C1 segment of cervical spinal cord (tissue), 14 donors: ENCODE results near the gene HSPA4.

Source experiments
- DNase-seq, 14 donors: peaks; one replicate each; lab custom pipeline; 2025; lab: John Stamatoyannopoulos, UW

Gene HSPA4

DNA sequence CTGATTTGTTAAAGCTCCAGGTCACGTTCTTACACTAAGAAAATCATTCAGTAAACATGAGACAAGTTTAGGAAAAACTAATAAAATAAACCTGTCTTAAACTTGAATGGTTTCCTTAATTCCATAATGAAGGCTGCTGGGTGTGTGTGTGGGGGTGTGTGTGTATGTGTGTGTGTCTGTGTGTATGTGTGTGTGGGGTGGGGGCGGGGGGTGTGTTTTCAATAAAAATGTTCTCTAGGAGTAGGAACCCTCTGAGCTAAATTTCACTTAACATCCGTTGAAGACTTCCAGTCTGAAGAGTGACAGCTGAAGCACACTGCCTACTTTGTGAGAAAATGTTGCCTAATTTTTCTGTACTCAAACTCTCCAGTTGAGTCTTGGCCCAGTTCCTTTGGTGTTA, 54.5 kb downstream of the HSPA4 start:
- no peak for DNase-seq

DNA sequence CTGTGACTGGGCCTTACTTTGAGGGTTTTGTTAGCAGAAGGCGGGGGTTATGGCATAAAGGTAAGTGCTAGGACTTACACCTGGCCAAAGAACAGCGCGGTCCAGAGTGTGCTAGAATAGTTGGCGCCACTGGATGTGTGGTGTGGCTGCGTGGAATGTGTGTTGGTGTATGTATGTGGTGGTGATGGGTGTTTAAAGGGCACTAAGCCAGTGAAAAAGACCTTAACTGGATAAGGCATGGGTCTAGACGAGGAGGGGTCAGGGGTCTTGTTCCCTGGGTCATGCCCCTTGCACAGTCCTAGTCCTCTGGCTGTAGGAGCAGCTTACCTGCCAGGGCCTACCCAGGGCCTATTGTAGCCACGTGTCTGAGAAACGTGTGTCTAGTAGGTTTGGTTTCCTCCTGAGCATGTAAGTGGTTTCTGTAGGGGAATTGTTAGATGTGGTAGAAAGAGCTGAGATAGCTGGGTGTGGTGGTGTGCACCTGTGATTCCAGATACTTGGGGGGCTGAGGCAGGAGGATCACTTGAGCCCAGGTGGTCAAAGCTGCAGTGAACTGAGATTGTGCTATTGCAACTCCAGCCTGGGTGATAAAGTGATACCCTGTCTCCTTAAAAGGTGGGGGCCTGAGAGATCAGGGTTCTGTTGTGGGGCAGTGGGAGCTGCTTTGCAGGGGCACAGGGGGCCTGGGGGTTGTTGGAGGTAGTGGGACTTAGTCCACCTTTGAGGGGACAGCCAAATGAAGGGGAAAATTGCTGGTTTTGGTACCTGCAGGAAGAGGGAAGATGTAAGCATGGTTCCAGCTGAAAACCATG, 55.2 kb downstream of the HSPA4 start:
- DNase-seq, result no peak

DNA sequence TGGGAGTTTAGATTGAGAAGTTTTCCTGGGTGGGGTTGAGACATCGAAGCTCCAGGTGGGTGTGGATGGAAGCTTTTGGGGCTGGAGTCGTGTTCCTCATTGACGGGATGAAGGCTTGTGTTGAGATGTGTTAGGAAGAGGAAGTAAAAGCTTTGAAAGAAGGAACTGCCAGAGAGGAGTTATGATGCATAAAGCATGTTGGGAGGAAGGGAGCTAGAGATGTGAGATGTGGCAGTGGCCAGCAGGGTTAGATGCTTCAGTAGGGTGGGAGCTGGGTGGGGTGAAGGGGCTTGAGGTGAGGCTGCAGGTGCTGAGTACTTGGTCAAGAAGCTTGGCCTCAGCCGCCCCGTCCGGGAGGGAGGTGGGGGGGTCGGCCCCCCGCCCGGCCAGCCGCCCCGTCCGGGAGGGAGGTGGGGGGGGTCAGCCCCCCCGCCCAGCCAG, 56.7 kb downstream of the HSPA4 start:
- DNase-seq, result no peak

DNA sequence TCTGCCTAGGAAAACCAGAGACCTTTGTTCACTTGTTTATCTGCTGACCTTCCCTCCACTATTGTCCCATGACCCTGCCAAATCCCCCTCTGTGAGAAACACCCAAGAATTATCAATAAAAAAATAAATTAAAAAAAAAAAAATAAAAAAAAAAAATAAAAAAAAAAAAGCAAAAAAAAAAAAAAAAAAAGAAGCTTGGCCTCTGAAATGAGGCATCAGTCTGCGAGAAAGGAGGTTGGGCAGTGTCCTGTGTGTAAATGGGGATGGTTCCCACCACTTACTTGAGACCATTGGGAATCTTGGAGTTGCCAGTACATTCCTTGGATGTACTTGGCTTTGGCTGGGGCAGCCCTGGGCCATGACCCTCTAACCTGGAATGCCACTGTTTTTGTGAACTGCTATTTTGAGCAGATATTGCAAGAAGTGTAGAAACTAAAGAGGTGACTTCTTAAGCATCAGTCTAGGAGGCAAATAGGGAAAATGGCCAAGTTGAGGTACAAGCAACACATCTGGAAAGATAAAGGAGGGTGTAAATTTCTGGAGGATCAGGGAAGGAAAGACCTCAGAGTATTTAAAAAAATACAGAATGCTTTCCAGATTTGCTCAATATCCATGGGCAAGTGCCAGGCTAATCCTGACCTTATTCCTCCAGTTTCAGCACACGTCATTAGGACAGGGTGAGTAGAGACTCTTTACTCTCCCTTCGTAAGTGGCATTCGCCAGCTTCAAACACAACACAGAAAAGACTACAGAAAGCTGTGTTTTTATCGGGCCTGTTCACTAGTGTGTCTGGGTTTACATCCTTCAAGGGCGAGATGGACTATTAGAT, 58.1 kb downstream of the HSPA4 start:
- DNase-seq, result no peak

DNA sequence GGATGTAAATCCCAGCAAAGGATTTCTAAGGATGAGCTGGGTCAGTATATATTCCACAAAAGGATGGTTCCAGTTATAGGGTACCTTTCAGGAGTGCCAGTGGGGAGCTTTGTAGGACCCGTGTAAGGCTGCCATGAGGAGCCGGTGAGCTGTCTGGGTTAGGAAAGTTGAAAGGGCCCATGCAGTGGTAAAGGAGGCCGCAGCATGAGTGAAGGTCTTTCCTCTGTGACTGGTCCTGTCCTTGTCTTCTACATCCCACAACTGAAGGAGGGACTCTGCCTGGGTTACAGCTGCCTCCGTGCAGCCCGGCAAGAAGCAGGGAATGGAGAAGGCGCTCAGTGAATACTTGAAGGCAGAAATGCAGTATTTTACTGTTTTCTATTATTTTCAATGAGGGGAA, 58.9 kb downstream of the HSPA4 start:
- no peak for DNase-seq

DNA sequence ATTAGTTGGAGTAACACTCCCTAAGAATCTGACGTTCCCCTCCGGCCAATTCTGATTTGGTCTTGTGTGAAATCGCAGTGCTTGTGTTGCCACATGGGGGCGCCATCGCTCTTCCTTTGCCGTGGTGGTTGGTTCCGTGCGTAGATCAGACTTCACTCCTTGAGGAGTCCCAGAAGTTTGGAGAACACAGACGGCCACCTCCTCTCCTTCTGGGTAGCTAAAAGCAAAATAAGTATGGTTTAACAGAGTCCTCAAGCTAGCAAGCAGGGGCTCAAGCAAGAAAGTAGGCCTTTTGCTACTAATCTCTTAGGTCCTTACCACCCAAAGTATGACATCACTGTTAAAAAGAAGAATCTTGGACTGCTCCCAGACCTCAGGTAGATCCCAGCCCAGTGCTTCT, 59.5 kb downstream of the HSPA4 start:
- peak in 12 of 14 donors; percentile 19 to 80 (median 48) for DNase-seq

DNA sequence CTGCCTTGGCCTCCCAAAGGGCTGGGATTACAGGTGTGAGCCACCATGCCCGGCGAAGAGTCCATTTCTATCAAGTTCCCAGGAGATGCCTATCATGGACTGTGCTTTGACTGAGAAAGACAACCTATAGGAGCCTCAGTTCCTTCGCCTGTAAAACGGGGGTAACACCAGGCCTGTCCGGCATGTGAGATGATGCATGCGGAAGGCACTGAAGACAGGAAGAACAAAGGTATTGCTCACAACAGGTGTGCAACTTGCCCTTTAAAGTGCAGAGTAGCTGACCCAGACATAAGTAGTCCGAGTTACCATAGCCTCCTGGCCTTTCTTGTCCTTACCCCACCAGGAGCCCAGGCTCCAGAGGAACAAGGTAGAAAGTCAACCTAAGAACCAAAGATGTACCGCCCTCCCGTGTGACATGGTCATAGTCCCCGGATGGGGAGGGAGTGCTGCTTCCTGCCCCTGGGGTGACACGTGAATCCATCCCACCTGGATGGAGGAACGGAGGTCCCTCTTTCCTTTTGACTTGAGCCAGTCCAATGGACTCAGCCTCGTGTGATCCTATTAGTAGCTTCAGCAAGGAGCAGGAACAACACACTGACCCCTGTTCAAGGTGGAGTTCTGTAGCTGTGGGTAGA, 60.3 kb downstream of the HSPA4 start:
- no peak for DNase-seq

DNA sequence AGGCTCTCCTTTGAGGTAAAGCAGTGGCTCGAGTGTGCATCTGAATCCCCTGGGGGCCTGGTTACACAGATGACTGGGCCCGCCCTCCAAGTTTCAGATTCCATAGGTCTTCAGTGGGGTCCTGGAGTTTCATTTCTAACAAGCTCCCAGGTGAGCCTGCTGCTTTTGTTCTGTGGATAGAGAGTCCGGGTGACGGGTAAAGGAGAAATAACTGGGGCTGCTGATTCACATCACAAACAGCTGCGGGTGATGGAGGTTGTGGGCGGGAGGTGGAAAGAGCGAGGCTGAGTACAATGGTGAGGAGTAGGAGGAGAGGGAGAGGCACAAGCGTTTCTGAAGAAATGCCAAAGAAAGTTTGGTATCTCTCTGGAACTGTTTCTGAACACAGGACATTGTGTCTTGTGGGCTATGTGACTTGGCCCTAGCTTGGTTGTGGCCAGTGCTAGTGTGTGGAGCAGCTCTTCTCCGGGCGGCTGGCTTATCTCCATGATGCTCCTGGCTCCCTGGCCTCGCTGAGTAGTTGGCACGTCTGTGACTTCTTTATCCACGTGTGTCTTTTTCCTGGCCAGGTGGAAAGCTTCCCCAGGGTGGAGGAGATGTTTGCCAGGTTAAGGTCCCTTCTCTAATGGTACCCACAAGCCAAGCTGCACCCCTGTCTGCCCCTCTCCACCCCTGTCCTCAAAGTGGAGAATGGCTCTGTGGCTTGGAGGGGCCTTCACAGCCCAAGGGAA, 61.7 kb downstream of the HSPA4 start:
- DNase-seq, result no peak

DNA sequence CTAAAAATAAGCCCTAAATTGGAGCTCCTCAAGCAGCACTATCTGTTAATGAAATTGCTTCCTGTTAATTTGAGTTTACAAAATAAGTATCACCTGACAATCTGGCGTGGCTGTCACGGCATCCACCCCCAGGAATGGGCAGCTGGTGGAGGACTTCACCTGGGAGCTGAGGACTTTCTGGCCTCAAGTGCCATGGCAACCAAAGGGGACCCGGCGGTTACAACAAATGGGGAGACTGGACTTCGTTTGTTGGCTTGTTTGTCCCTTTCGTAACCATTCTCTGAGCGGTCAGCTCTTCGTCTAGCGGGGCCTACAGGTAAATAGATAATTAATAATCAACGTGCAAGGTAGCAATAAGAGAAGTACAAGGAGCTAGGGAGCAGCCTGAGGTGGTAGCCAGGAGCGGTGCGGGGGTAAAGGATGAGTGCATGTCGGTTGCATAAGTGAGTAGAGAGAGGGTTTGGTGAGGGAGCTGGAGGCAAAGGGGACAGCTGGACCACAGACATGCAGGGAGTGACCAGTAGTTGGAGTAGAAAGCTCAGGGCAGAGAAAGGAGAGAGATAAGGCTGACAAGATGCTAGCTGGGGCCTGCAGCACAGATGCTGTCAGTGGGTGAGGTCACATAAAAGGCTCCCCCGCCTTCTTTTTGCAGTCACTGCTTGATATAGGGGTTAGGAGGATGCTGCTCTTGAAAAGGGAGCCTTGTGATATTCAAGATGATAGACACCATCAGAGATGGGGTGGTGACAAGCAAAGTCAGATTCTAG, 62.5 kb downstream of the HSPA4 start:
- no peak for DNase-seq

DNA sequence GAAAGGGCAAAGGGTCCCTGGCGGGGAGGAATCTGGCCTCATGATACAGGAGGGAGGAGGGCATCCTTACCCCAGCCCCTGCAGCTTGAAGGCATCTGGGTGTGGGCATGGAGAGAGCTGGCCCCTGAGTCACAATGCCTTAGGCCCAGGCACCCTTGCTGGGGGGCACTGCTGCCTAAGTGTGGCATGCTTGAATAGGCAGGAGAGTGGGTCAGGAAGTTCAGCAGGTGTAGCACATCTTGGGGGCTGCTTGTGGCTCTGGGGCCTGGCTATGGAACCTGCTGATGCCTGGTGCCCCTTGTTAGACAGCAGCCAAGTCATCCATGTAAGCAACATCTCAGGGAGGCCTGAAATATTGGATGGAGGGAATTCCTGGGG, 63.1 kb downstream of the HSPA4 start:
- DNase-seq, result no peak

DNA sequence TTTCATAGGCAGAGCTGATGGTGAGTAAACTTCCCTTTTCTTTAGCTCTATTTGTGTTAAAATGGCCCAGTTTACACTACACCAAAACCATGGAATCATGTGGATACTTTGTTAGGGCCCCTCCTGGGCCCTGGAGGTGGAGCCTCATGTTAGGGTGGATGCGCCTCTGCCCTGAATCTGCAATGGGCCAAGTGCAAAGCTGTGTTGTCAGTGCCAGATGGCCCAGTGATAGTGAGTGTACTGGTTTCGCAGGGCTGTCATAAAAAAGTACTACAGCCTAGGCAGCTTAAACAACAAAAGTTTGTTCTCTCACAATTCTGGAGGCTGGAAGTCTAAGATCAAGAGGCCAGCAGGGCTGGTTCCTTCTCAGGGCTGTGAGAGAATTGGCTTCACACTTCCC, 64.8 kb downstream of the HSPA4 start:
- DNase-seq, result peak in 3 of 14 donors; percentile 10 to 22 (median 20)

DNA sequence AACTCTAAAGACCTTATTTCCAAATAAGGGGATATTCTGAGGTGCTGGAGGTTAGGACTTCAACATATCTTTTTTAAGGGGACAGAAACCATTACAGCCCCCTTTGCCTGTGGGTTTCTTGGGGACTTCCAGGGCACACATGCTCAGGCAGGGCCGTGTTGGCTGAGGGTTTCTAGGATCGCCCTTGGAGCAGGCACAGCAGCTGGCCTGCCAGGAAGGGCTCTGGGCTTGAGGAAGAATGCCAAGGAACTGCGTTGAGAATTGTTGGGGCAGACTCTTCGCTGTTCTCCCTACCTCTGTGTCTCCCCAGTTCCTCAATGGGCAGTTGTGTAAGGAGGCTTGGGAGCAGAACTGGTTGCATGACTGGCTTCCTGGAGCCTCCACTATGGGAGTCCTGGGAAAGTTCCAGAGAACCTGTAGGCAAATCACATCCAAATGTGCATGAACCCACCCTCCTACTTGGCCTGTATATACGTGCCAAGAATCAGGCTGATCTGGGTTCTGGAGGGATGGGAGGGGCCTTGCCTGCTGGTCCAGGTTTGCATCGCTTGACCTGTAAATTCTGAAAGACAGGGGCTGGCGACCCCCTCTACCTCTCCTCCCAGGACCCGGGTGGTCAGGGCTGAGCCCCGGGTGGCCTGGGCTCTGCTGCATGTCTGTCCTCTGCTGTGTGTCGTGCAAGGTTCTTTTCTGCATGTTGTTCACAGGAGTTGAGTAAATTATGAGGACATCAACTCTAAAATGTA, 65.5 kb downstream of the HSPA4 start:
- DNase-seq, result peak in 1 of 14 donors; percentile 22

DNA sequence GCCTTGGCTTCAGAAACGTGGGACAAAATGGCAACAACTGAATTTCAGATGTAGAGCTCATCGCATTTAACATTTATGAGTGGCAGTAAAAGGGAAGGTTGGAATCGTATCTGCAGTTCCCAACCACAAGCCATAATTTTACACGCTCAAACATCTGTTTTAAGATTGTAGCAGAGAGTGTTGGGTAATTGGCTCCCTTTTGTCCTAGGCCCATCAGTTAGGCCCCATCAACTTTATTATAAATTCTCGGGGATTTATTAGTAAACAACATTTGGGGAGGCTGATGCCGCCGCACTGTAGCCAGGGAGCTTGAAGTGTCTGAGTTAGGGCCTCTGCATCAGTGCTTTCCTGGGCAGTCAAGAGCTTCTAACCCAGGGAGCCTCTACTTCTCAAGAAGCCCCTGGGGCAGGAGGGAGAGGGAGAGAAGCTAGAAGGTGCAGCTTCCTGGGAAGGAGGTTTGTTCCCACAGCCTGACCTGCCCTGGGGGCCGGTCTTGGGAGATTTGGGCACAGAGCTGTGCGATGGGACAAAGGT, 66.2 kb downstream of the HSPA4 start:
- DNase-seq, result no peak

DNA sequence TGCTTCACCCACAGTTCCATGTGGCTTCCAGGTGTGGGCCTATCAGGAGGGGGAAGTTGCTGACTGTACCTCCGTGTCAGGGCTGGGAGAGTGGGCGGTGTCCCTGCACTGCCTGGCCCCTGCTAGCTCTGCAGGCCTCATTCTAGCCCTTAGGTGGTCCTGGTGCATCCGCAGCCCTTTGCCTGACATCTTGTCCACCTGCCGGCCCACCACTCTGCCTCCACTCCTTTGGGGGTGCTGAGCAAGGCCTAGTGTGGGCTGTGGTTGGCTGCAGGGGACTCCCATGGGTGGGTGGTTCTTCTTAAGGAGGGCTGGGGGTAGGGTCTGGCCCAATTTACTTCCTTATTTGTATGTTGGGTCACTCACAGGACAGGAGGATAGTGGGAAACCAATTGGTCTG, 66.9 kb downstream of the HSPA4 start:
- DNase-seq, result no peak

DNA sequence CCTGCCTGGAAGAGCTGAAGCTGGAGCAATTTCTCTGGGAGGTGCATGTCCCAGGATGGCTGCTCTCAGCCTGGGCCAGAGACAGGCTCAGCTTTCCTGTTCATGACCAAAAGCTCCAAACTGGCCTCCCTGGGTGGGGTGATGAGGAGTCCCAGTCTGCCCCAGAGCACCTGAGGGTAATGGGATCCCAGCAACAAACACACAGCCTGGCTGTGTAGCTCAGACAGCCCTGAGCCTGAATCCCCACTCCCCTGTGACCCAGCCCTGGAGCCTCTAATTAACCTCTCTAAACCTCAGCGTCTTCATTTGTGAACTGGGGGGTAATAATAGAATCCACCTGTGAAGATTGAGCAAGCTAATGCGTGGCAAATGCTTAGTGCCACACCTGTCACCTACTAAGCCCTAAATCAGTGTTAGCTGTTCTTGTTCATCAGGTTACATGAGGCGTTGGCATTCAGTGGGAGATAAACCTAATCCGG, 67.5 kb downstream of the HSPA4 start:
- no peak for DNase-seq

DNA sequence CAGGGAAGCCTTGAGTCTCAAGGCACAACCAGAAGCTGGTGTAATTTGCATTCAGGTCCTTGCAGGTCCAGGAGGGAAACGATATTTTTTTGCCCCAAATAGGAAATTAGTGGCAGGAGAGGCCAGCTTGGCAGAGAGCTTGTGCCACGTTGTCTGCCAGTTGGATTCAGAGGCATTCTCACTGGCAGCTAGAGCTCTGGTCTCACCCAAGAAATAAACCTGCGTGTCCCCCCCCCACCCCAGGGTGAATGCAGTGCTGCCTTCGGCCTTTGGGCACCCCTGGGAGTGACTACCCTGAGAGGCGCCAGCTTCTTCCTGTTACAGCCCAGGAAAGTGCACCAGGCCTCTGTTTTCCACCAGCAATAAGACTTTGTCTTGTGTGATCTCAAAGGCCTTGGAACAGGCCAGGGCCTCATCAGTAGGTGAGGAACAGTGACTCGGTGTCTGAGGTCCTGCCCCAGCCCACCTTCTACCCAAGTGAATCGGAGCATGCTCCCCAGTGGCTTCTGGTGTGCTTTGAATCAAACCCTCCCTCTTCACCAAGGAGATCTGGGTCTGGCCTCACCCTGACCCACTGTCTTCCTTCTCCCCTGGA, 68.4 kb downstream of the HSPA4 start:
- peak in 3 of 14 donors; percentile 41 to 52 (median 49) for DNase-seq

DNA sequence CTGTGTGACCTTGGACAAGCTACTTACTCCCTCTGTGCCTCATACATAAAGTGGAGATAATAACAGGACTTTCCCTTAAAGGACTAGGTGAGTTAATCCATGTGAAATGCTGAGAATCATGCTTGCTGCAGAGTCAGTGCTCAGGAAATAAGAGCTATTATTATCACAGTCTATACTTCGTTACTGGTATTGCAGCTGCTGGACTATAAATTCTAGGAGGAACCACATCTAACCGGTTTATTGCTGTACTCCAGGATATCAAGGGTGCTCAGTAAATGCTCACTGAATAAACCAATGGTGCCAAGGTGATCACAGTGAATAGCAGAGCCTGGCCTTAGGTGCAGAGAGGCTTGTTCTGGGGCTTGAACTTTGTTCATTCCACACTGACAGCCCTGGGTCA, 69.3 kb downstream of the HSPA4 start:
- no peak for DNase-seq

DNA sequence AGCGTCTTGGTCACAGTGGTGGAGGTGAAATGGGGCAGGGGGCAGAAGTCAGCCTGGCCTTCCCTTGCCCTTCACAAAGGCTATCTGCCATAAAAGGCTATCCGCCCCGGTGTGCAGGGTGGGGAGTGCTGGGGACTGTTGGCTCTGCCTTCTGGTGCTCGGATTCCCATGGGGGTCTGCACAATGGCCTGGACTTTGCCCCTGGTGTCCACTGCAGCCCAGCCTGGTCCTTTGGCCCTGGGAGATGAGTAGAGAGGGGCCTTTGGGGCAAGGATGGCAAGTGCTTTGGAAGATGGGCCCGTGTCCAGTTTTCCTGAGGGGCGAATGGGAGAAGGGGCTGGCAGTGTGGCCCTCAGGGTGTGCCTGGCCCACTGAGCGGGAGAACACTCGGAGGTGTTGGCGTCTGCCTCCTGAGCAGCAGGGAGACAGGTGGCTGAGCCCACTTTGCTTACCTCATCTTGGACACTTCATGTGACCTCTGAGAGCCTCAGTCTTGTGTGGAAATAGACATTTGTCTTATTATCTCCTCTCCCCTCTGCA, 69.9 kb downstream of the HSPA4 start:
- DNase-seq, result no peak

DNA sequence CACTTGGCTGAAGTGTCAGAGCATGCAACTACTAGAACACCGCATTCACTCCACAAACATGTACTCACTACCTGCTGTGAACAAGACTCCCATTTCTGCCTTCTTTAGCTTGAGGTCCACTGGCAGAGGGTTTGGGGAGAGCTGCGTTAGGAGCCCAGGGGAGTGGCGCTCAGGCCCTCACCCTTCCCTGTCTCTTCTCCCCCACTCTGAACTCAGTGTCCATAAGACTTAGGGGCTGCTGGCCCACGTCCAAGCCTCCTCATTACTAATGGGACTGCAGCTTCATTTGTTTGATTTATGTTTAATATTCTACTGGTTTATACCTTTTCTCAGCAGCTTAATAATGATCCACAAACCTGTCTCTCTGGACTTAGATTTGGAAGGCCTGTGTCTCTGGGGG, 70.9 kb downstream of the HSPA4 start:
- DNase-seq, result no peak
